Astrocyte (in vitro differentiated cells and primary cell): Measurements from ENCODE around the gene HOGA1.
"Not testable (repeated sequence)": the region's sequence is repeated elsewhere in the genome, so short reads cannot be mapped to it uniquely, and the experiment has no call there.

Source experiments
- EZH2 ChIP-seq: IDR thresholded peaks from 2 replicates; pipeline ENCODE4 v1.6.1; 2012; ENCODE audit warnings: mild to moderate bottlenecking, low read length, inconsistent platforms; ENCODE audit not compliant: insufficient read depth
- TF ChIP-seq, protein P1 (sequence below): IDR thresholded peaks from 2 replicates; pipeline ENCODE4 v1.5.1; 2011; ENCODE audit warnings: low read depth, mild to moderate bottlenecking, inconsistent platforms, low read length, moderate library complexity; ENCODE audit not compliant: insufficient read depth

- not testable (repeated sequence) for TF ChIP-seq EZH2
- TF ChIP-seq, protein P1, sequence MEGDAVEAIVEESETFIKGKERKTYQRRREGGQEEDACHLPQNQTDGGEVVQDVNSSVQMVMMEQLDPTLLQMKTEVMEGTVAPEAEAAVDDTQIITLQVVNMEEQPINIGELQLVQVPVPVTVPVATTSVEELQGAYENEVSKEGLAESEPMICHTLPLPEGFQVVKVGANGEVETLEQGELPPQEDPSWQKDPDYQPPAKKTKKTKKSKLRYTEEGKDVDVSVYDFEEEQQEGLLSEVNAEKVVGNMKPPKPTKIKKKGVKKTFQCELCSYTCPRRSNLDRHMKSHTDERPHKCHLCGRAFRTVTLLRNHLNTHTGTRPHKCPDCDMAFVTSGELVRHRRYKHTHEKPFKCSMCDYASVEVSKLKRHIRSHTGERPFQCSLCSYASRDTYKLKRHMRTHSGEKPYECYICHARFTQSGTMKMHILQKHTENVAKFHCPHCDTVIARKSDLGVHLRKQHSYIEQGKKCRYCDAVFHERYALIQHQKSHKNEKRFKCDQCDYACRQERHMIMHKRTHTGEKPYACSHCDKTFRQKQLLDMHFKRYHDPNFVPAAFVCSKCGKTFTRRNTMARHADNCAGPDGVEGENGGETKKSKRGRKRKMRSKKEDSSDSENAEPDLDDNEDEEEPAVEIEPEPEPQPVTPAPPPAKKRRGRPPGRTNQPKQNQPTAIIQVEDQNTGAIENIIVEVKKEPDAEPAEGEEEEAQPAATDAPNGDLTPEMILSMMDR = not testable (repeated sequence)
These were observed 29.9 kb upstream of the HOGA1 start for GRCh38 chr10:97554336-97554735.
